K562 (cell line): Measurements from ENCODE around the gene CDYL2. TPM values are rescaled to one million over a fixed set of nuclear protein-coding genes. Genes with fewer than 3 reads are reported as not detected.

Source experiments
- ATAC-seq: fragments of 200-7000 bp; cut with Tn5 transposase; 3 replicates; pipeline ENCODE4 v1.9.1; 2020; ENCODE audit warnings: moderate library complexity
- BruUV-seq: library from RNA; stranded (reverse); fragments of 400-500 nt; replicated peaks from 2 replicates; lab custom pipeline; 2021; lab: Mats Ljungman, UMichigan
- CTCF ChIA-PET: fragments of 300-600 bp; formaldehyde crosslinking; extraction: SDS; loops from one replicate; lab custom pipeline; 2021; ENCODE audit warnings: low intra/inter-chr PET ratio; lab: Yijun Ruan, JAX
- POLR2A ChIA-PET: fragments of 300-600, 350-650 bp; sonication (Branson Sonifier 250); formaldehyde crosslinking; extraction: SDS; loops from one replicate; lab custom pipeline; 2021; ENCODE audit warnings: antibody characterized with exemption, inconsistent platforms; lab: Yijun Ruan, JAX
- DNase-seq, 4 experiments: peaks; one replicate each; pipeline versions ENCODE4 v3.0.0 to v3.0.0-alpha.2; 2011 to 2018; ENCODE audit warnings: low spot score in 3 of 4, mixed read lengths in 3 of 4; ENCODE audit errors: extremely low read depth in 1 of 4
- FAIRE-seq: peaks from 2 replicates; lab custom pipeline; 2011; peaks lifted over from hg19 to GRCh38; lab: Jason Lieb, UNC
- H2AFZ ChIP-seq: 2 replicates; pipeline ENCODE4 v1.6.0; 2011; ENCODE audit warnings: low read depth, low read length, control low read depth, inconsistent platforms
- H3K27ac ChIP-seq: fragments of 200-600 bp; 3 replicates; pipeline ENCODE4 v1.8.0; 2011; ENCODE audit warnings: low read depth, mild to moderate bottlenecking, control low read depth, inconsistent platforms, low read length, moderate library complexity, mixed read lengths; ENCODE audit errors: extremely low read depth
- H3K27me3 ChIP-seq, 2 experiments: fragments of 300-600 bp in 1 of 2; 2 replicates in 1 of 2; 3 replicates in 1 of 2; pipeline versions ENCODE4 v1.6.0 to v1.8.0; 2011; ENCODE audit warnings: inconsistent platforms in 2 of 2, low read length in 2 of 2, mild to moderate bottlenecking in 1 of 2, mixed read lengths in 1 of 2, moderate library complexity in 1 of 2; ENCODE audit not compliant: control insufficient read depth in 2 of 2, insufficient read depth in 2 of 2
- H3K36me3 ChIP-seq: fragments of 300-600 bp; 3 replicates; pipeline ENCODE4 v1.8.0; 2011; ENCODE audit warnings: mild to moderate bottlenecking, low read length, inconsistent platforms; ENCODE audit not compliant: control insufficient read depth, insufficient read depth
- H3K4me1 ChIP-seq, 2 experiments: fragments of 200-600 bp in 1 of 2; replicated peaks in 1 of 2; 2 replicates in 1 of 2; 3 replicates in 1 of 2; pipeline versions ENCODE4 v1.5.1 to v1.8.0; 2011; ENCODE audit warnings: inconsistent platforms in 2 of 2, low read length in 2 of 2, mild to moderate bottlenecking in 1 of 2, mixed read lengths in 1 of 2, moderate library complexity in 1 of 2; ENCODE audit not compliant: control insufficient read depth in 2 of 2, insufficient read depth in 2 of 2
- H3K4me2 ChIP-seq: 2 replicates; pipeline ENCODE4 v1.6.1; 2011; ENCODE audit warnings: low read length, control low read depth, inconsistent platforms, mixed read lengths; ENCODE audit not compliant: insufficient read depth
- H3K4me3 ChIP-seq: fragments of 200-600 bp; sonication (generic), shearing (Covaris generic); 2 replicates; pipeline ENCODE4 v1.5.1; 2016; ENCODE audit warnings: control low read depth, inconsistent platforms
- H3K79me2 ChIP-seq: fragments of 200-600 bp; 3 replicates; pipeline ENCODE4 v1.8.0; 2011; ENCODE audit warnings: low read length, inconsistent platforms; ENCODE audit not compliant: control insufficient read depth, insufficient read depth
- H3K9ac ChIP-seq, 2 experiments: 2 replicates each; pipeline versions ENCODE4 v1.6.0 to v1.6.1; 2011; ENCODE audit warnings: low read depth in 2 of 2, low read length in 2 of 2, control low read depth in 1 of 2, inconsistent platforms in 1 of 2, mild to moderate bottlenecking in 1 of 2, mixed read lengths in 1 of 2; ENCODE audit not compliant: insufficient read depth in 1 of 2
- H3K9me1 ChIP-seq: one replicate; pipeline ENCODE4 v1.6.0; 2011; ENCODE audit warnings: inconsistent platforms, mild to moderate bottlenecking, low read length, moderate library complexity; ENCODE audit not compliant: control insufficient read depth, insufficient read depth
- H3K9me3 ChIP-seq: replicated peaks from 2 replicates; pipeline ENCODE4 v1.5.1; 2011; ENCODE audit warnings: low read depth, low read length, inconsistent platforms; ENCODE audit not compliant: control insufficient read depth, insufficient read depth
- H4K20me1 ChIP-seq: replicated peaks from 2 replicates; pipeline ENCODE4 v1.6.1; 2011; ENCODE audit warnings: low read length, inconsistent platforms, mixed read lengths; ENCODE audit not compliant: control insufficient read depth, insufficient read depth
- BCOR ChIP-seq: fragments of 450-650 bp; IDR thresholded peaks from 2 replicates; pipeline ENCODE4 v1.6.1; 2016
- ETS1 ChIP-seq: conservative IDR thresholded peaks from 2 replicates; pipeline ENCODE4 v1.6.1; 2011; ENCODE audit warnings: low read depth, mild to moderate bottlenecking, low read length; ENCODE audit not compliant: control insufficient read depth
- HDAC3 ChIP-seq: fragments of 450-650 bp; IDR thresholded peaks from 2 replicates; pipeline ENCODE4 v1.6.1; 2018; ENCODE audit warnings: borderline replicate concordance, mild to moderate bottlenecking, moderate library complexity; ENCODE audit not compliant: partially characterized antibody
- HINFP ChIP-seq: fragments of 450-650 bp; conservative IDR thresholded peaks from 2 replicates; pipeline ENCODE4 v1.6.1; 2016; ENCODE audit warnings: missing genetic modification characterization, low read depth, mild to moderate bottlenecking, control low read depth, missing compliant biosample characterization
- ZNF436 ChIP-seq: fragments of 250-450, 450-650 bp; sonication (Bioruptor Pico); formaldehyde crosslinking; IDR thresholded peaks from 2 replicates; pipeline ENCODE4 v1.7.0; 2020; ENCODE audit warnings: mild to moderate bottlenecking
- WGBS: fragments of 100-300 bp; shearing (Covaris generic); methylation state at CpG from one replicate; pipeline ENCODE4 v1.1.6; 2016; ENCODE audit warnings: low coverage, mixed read lengths; ENCODE audit not compliant: insufficient coverage; ENCODE audit errors: missing lambda C conversion rate; 5-methylcytosine and 5-hydroxymethylcytosine counted together
- in situ Hi-C: fragments of 300-500 bp; cut with MboI; formaldehyde crosslinking; loops from 4 replicates; pipeline ENCODE4 v1.15.0; 2018; ENCODE audit warnings: inconsistent platforms, mixed read lengths
- intact Hi-C: fragments of 100-400 bp; cut with micrococcal nuclease; formaldehyde crosslinking; loops from 2 replicates; pipeline ENCODE4 v1.14.2; 2022
- polyA plus RNA-seq, 8 experiments: library from polyadenylated mRNA; depleted of rRNA in 4 of 8; stranded (reverse) in 5 of 8; unstranded in 3 of 8; fragments of >200 nt; fragmentation: Nextera tagmentation in 2 of 8; fragmentation: Illumina TruSeq in 1 of 8; extraction: Ambion mirVana in 2 of 8; extraction: Trizol in 1 of 8; gene quantifications; 2 replicates each; pipeline versions ENCODE4 v1.2.1 to v1.2.3, GENCODE V29; 2011 to 2014; ENCODE audit warnings: inconsistent platforms in 1 of 8, missing spikeins in 1 of 8
- total RNA-seq, 7 experiments: library from RNA; depleted of rRNA in 6 of 7; stranded (reverse); fragments of >200 nt in 6 of 7; fragmentation: Illumina TruSeq in 2 of 7; extraction: Trizol in 2 of 7; gene quantifications; 2 replicates each; pipeline versions ENCODE4 v1.2.1 to v1.2.3, GENCODE V29; 2011 to 2021; ENCODE audit warnings: low replicate concordance in 1 of 7

Gene CDYL2
- total and polyA plus RNA-seq, 9 of the 15 experiments (the other 6 are each of a cell fraction or from before 2014, with no cell fraction given): under 0.01 to 0.04 (median 0.01) TPM; not detected in 6

GRCh38 chr16:80620736-80621605 is 183.4 kb downstream of the CDYL2 start:
- Histone ChIP-seq H3K9me3 (no peaks in the 10 kb centered on the region), H3K27ac (no peak overlapping the region), H3K79me2 (no peaks in the 10 kb centered on the region), H3K9ac (no peak overlapping the region; a peak in 1 of 4 replicates), H3K4me1 (no peaks in the 10 kb centered on the region), H4K20me1 (no peaks in the 10 kb centered on the region), H3K36me3 (no peaks in the 10 kb centered on the region), H3K4me3 (no peak overlapping the region), H3K27me3 (peaks cover 0 to 36% of the 10 kb centered on the region in 2 experiments; a peak in 2 of 5 replicates), H2AFZ (no peak overlapping the region), H3K9me1 (no peaks in the 10 kb centered on the region), H3K4me2 (no peak overlapping the region)
- CTCF ChIA-PET: no interaction called here
- DNase-seq: no peak
- intact Hi-C loops (no loop called here), in situ Hi-C loops (no loop called here)
- no TSS peak for BruUV-seq
- no peak for FAIRE-seq
- TF ChIP-seq BCOR (no peak), ETS1 (no peak), ZNF436 (CRISPR knock-in tag) (no peak), HINFP (tag) (no peak), HDAC3 (no peak)
- ATAC-seq: no peak
- WGBS: 0% methylated on average over 17 of the region's 17 CpGs
- POLR2A ChIA-PET: no interaction called here
